Spleen (tissue), 11 donors: ENCODE measurements around the gene KIF26B. TPM values are rescaled to one million over a fixed set of nuclear protein-coding genes. Genes with fewer than 3 reads are reported as not detected.

Experiments used
- DNase-seq: peaks from one replicate; pipeline ENCODE4 v3.0.0-alpha.2; 2020
- H3K27ac ChIP-seq, 8 donors: fragments of 200-600 bp; sonication (generic) in 7 of 8; 1 replicate in 4 of 8; 2 replicates in 4 of 8; pipeline versions ENCODE4 v1.5.0 to v1.8.0; 2016 to 2021; ENCODE audit warnings: inconsistent platforms in 4 of 8, mild to moderate bottlenecking in 4 of 8, moderate library complexity in 1 of 8
- H3K27me3 ChIP-seq, 7 donors: fragments of 200-600 bp; sonication (generic) in 6 of 7; replicated peaks in 1 of 7; 1 replicate in 4 of 7; 2 replicates in 3 of 7; pipeline versions ENCODE4 v1.5.0 to v1.8.0; 2016 to 2021; ENCODE audit warnings: inconsistent platforms in 3 of 7, mild to moderate bottlenecking in 1 of 7
- H3K36me3 ChIP-seq, 6 donors: fragments of 200-600 bp; sonication (generic) in 5 of 6; 1 replicate in 4 of 6; 2 replicates in 2 of 6; pipeline versions ENCODE4 v1.5.0 to v1.8.0; 2016 to 2021; ENCODE audit warnings: inconsistent platforms in 2 of 6
- H3K4me1 ChIP-seq, 6 donors: fragments of 200-600 bp; sonication (generic) in 5 of 6; 1 replicate in 3 of 6; 2 replicates in 3 of 6; pipeline versions ENCODE4 v1.5.0 to v1.8.0; 2016 to 2021; ENCODE audit warnings: inconsistent platforms in 3 of 6
- H3K4me3 ChIP-seq, 8 donors: fragments of 200-600 bp; sonication (generic) in 7 of 8; 1 replicate in 4 of 8; 2 replicates in 4 of 8; pipeline versions ENCODE4 v1.5.0 to v1.8.0; 2016 to 2021; ENCODE audit warnings: inconsistent platforms in 4 of 8, mild to moderate bottlenecking in 4 of 8, moderate library complexity in 2 of 8
- H3K9me3 ChIP-seq, 8 donors: fragments of 200-600 bp; sonication (generic) in 7 of 8; 1 replicate in 4 of 8; 2 replicates in 4 of 8; pipeline versions ENCODE4 v1.5.0 to v1.8.0; 2016 to 2021; ENCODE audit warnings: inconsistent platforms in 4 of 8
- CTCF ChIP-seq, 11 experiments: fragments of 200-600 bp in 7 of 11; fragments of 450-650 bp in 4 of 11; sonication (generic) in 4 of 11; IDR thresholded peaks in 8 of 11; conservative IDR thresholded peaks in 3 of 11; 1 replicate in 7 of 11; 2 replicates in 4 of 11; pipeline versions ENCODE4 v1.4.0 to v1.8.0; 2016 to 2021; ENCODE audit warnings: antibody characterized with exemption in 11 of 11, inconsistent platforms in 4 of 11, mild to moderate bottlenecking in 1 of 11
- POLR2A ChIP-seq, 3 donors: fragments of 450-650 bp; IDR thresholded peaks; one replicate each; pipeline ENCODE4 v1.5.1; 2017; ENCODE audit warnings: antibody characterized with exemption in 3 of 3, mild to moderate bottlenecking in 1 of 3
- POLR2AphosphoS5 ChIP-seq, 3 donors: sonication (generic); formaldehyde crosslinking; IDR thresholded peaks; one replicate each; pipeline ENCODE4 v1.5.1; 2017; ENCODE audit warnings: antibody characterized with exemption in 3 of 3
- whole genome bisulfite sequencing, 5 donors: extraction: QIAGEN DNeasy Blood & Tissue Kit in 3 of 5; methylation state at CpG; one replicate each; pipeline versions ENCODE4 v1.1.5 to v1.1.7; 2013 to 2018; 5-methylcytosine and 5-hydroxymethylcytosine counted together
- intact Hi-C: fragments of 100-400 bp; cut with DNase I; formaldehyde crosslinking; loops from one replicate; pipeline ENCODE4 v1.15.0; 2023; ENCODE audit warnings: low total_unique reads
- polyA plus RNA-seq, 3 donors: library from polyadenylated mRNA; stranded (reverse); fragments of 200-250 nt; gene quantifications; one replicate each; pipeline ENCODE4 v1.2.1, GENCODE V29; 2013
- total RNA-seq, 7 donors: library from RNA; depleted of rRNA in 3 of 7; stranded (reverse); fragments of >200 nt in 3 of 7; fragmentation: NEBNext Ultra II Directional in 4 of 7; extraction: Animal tissue kit (Norgen Biotek cat#: 25700) in 4 of 7; gene quantifications; one replicate each; pipeline versions ENCODE4 v1.1.0 to v1.2.1, GENCODE V29; 2016 to 2021
- donor health status: healthy with polysubstance abuse.
- donor health status: DM: no; HTN: no; CAD: no; lungs with moderate emphysema.
- donor health status: DM: no; HTN: no; CAD: no.
- donor health status: Bipolar disorder and iron deficiency.
- donor health status: healthy.
- donor health status: DM: no; HTN: no; CAD: no.
- donor health status: DM: yes; HTN: yes; CAD: no.

KIF26B gene
- total and polyA plus RNA-seq, 10 donors: 0.07 to 4.5 (median 0.60) TPM; not detected in 1

DNA sequence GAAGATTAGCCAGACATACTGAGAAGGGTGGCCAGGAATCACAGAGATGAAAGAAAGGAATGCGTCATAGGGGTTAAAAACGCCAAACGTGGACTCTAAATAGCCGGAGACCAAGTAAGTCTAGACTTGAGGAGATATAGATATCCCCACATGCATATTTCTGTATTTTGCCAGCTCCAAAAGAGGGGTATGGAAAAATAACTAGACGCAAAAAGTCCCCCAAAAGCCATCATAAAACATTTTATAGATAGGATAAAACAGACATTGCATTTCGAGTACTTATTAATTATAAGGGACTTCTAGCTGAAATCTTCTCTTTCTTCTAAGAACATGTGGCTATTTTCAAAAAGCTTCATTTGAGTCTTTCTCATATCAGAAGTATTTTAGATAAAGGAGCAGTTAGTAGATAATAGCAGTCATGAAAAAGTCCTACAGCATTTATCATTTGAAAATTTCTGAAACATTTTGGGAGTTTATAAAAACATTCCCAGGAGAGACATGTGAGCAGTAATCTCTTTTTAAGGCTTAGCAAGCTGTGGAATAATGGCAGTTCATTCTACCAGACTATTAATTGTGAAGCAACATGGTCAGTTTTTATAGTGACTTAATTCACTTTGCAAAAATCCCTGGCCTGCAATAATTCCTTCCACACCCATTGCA lies 6.1 kb downstream of the KIF26B start:
- peaks cover 7 to 14% (median 14%) of the 10 kb centered on the region in 6 donors for H3K4me1 ChIP-seq
- WGBS, 5 donors: 81 to 94% (median 88%) methylated on average over 6 of the region's 6 CpGs
- intact Hi-C loops: no loop called here
- no peak for DNase-seq
- H3K4me3 ChIP-seq: no peak overlapping the region
- no peak for TF ChIP-seq POLR2A (IDR thresholded peaks at IDR 0.05)
- no peak for TF ChIP-seq CTCF (IDR thresholded peaks at IDR 0.05 in 8 of 11, conservative IDR thresholded peaks at IDR 0.05 in 3 of 11)
- TF ChIP-seq POLR2AphosphoS5 (IDR thresholded peaks at IDR 0.05): no peak
- no peaks in the 10 kb centered on the region for H3K36me3 ChIP-seq
- H3K27ac ChIP-seq: no peak overlapping the region
- H3K9me3 ChIP-seq: peaks cover 0 to 4% (median 0%) of the 10 kb centered on the region in 8 donors
- H3K27me3 ChIP-seq: peaks cover 0 to 39% (median 23%) of the 10 kb centered on the region in 7 donors

GRCh38 chr1:245161866-245162265 lies 7.1 kb downstream of the KIF26B start:
- DNase-seq: no peak
- Histone ChIP-seq H3K27me3 (peaks cover 0 to 39% (median 14%) of the 10 kb centered on the region in 7 donors), H3K27ac (no peak overlapping the region), H3K4me3 (no peak overlapping the region), H3K9me3 (peaks cover 0 to 4% (median 0%) of the 10 kb centered on the region in 8 donors), H3K36me3 (no peaks in the 10 kb centered on the region), H3K4me1 (peaks cover under 1 to 14% (median 7%) of the 10 kb centered on the region in 6 donors)
- intact Hi-C loops: no loop called here
- TF ChIP-seq POLR2AphosphoS5 (IDR thresholded peaks at IDR 0.05) (no peak), CTCF (IDR thresholded peaks at IDR 0.05 in 8 of 11, conservative IDR thresholded peaks at IDR 0.05 in 3 of 11) (no peak), POLR2A (IDR thresholded peaks at IDR 0.05) (no peak)
- 85 to 89% (median 87%) methylated on average over 8 of the region's 8 CpGs for WGBS, 5 donors

DNA sequence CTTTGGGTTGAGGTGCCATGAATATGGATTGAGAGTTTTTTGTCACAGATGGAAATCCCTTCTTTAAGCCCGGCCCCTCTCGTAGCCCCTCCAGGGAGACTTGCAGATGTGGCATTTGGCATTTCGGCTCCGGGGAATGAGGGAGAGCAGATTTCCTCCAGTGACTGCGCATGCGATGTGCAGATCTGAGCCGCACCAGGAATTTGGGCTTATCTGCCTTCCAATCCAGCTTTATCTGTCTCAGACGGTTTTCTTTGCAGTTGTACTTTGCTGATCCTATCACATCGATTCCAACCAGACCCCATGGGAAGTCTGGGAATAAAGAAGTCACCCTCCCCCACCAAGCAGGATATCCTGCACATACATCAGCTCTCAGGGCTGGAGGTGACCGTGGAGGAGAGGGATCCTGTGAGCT lies 11.7 kb downstream of the KIF26B start:
- intact Hi-C loops: no loop called here
- H3K27ac ChIP-seq: no peak overlapping the region
- peaks cover 0 to 50% (median 5%) of the 10 kb centered on the region in 7 donors for H3K27me3 ChIP-seq
- H3K4me3 ChIP-seq: peak overlapping the region in 4 of 8 donors; percentile 5 to 53 (median 21)
- H3K4me1 ChIP-seq: peaks cover 0 to 25% (median 3%) of the 10 kb centered on the region in 6 donors
- TF ChIP-seq CTCF (IDR thresholded peaks at IDR 0.05 in 8 of 11, conservative IDR thresholded peaks at IDR 0.05 in 3 of 11): no peak
- TF ChIP-seq POLR2A (IDR thresholded peaks at IDR 0.05): no peak
- TF ChIP-seq POLR2AphosphoS5 (IDR thresholded peaks at IDR 0.05): no peak
- no peaks in the 10 kb centered on the region for H3K9me3 ChIP-seq
- DNase-seq: no peak
- WGBS, 5 donors: 10 to 21% (median 16%) methylated on average over 10 of the region's 10 CpGs
- H3K36me3 ChIP-seq: no peaks in the 10 kb centered on the region

DNA sequence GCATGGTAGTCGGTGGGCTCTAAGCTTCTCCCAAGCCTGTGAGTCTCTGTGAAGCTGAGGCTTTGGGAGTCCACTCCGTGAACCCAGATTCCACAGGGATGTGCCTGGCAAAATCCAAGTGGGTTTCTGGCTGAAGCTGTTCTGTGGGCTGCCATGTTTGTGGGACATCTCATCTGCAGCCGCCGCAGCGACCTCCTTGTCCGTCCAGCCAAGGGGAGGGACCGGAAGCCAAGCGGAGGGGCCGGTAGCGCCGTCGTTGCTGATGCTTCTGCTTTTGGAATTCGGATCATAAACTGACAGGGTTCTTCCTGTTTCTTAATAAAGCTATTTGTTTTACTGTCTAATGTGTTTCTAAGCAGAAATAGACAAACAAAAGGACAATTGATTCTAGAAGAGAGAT lies 13.3 kb downstream of the KIF26B start:
- Histone ChIP-seq H3K9me3 (no peaks in the 10 kb centered on the region), H3K27me3 (peaks cover 0 to 45% (median 5%) of the 10 kb centered on the region in 7 donors), H3K36me3 (no peaks in the 10 kb centered on the region), H3K4me3 (peak overlapping the region in 1 of 8 donors; percentile 11), H3K4me1 (peaks cover 0 to 25% (median 3%) of the 10 kb centered on the region in 6 donors), H3K27ac (peak overlapping the region in 1 of 8 donors; percentile 21)
- TF ChIP-seq POLR2AphosphoS5 (IDR thresholded peaks at IDR 0.05) (peak in 1 of 3 donors; percentile 59), CTCF (IDR thresholded peaks at IDR 0.05 in 8 of 11, conservative IDR thresholded peaks at IDR 0.05 in 3 of 11) (no peak)
- peak; percentile 84 for DNase-seq
- WGBS, 5 donors: 17 to 31% (median 24%) methylated on average over 12 to 13 of the region's 13 CpGs
- intact Hi-C loops: no loop called here
